ENCODE measurements around the gene TYR.

DNA sequence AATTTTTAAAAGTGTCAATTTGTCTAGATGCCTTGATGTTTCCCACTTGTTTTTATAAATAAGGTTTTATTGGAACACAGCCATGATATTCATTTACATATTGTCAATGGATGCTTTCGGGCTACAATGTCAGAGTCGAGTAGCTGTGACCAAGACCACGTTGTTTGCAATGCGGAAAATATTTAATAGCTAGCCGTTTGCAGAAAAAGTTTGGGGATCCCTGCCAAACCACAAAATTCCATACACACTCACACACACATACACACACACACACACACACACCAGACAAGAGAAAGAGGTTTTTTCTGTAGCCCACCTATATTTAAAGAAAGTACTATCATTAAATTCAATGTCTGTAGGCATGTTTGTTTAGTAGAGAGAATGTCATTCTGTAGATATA is 58.3 kb downstream of the TYR start:
- TF ChIP-seq CTCF (conservative IDR thresholded peaks at IDR 0.05) = no peak
- no peak for TF ChIP-seq EZH2 (IDR thresholded peaks at IDR 0.05; ENCODE audit: low read depth)

Measured in PC-9 (cell line).